Colon (tissue), 2 donors: ENCODE data around the gene SLC41A3.

Experiments used
- FAIRE-seq: peaks from 2 replicates; lab custom pipeline; 2012; peaks lifted over from hg19 to GRCh38; lab: Jason Lieb, UNC
- donor health status: control.
- donor health status: control.

Gene SLC41A3

GRCh38 chr3:126119976-126120375, 36.1 kb upstream of the SLC41A3 start:
- FAIRE-seq, result no peak

GRCh38 chr3:126119008-126119675, 35.2 kb upstream of the SLC41A3 start:
- no peak for FAIRE-seq

GRCh38 chr3:126118591-126118990, 34.7 kb upstream of the SLC41A3 start:
- FAIRE-seq, result no peak

GRCh38 chr3:126117786-126118185, 33.9 kb upstream of the SLC41A3 start:
- no peak for FAIRE-seq

- FAIRE-seq, result no peak
Observed at GRCh38 chr3:126117212-126117611, 33.3 kb upstream of the SLC41A3 start.

- no peak for FAIRE-seq
Observed at GRCh38 chr3:126116526-126116925, 32.6 kb upstream of the SLC41A3 start.

- no peak for FAIRE-seq
Observed at GRCh38 chr3:126114443-126115386, 30.8 kb upstream of the SLC41A3 start.

GRCh38 chr3:126113733-126114442, 30.0 kb upstream of the SLC41A3 start:
- no peak for FAIRE-seq

- FAIRE-seq, result no peak
Observed at GRCh38 chr3:126113238-126113555, 29.3 kb upstream of the SLC41A3 start.

- no peak for FAIRE-seq
Observed at GRCh38 chr3:126112531-126113237, 28.8 kb upstream of the SLC41A3 start.

GRCh38 chr3:126111566-126112475, 27.9 kb upstream of the SLC41A3 start:
- no peak for FAIRE-seq

- no peak for FAIRE-seq
Observed at GRCh38 chr3:126111126-126111551, 27.2 kb upstream of the SLC41A3 start.

GRCh38 chr3:126110431-126111125, 26.7 kb upstream of the SLC41A3 start:
- FAIRE-seq, result no peak

GRCh38 chr3:126109880-126110235, 25.9 kb upstream of the SLC41A3 start:
- FAIRE-seq, result no peak

GRCh38 chr3:126109146-126109879, 25.4 kb upstream of the SLC41A3 start:
- no peak for FAIRE-seq

GRCh38 chr3:126108676-126109050, 24.7 kb upstream of the SLC41A3 start:
- FAIRE-seq, result no peak

GRCh38 chr3:126107957-126108675, 24.2 kb upstream of the SLC41A3 start:
- no peak for FAIRE-seq

GRCh38 chr3:126107203-126107939, 23.4 kb upstream of the SLC41A3 start:
- no peak for FAIRE-seq
